Osteocyte (in vitro differentiated cells): Measurements from ENCODE around the gene BIVM. TPM values are rescaled to one million over a fixed set of nuclear protein-coding genes. Genes with fewer than 3 reads are reported as not detected.

Experiments
- DNase-seq: peaks from one replicate; pipeline ENCODE4 v3.0.0; 2021; ENCODE audit warnings: mixed read lengths; ENCODE audit not compliant: unreplicated experiment; ENCODE audit errors: extremely low spot score
- H3K27ac Mint-ChIP-seq: one replicate; pipeline ENCODE4 v1.8.0; 2021; ENCODE audit warnings: mild to moderate bottlenecking, mixed read lengths; ENCODE audit not compliant: unreplicated experiment
- H3K27me3 Mint-ChIP-seq: one replicate; pipeline ENCODE4 v1.8.0; 2021; ENCODE audit warnings: mixed read lengths; ENCODE audit not compliant: unreplicated experiment
- H3K36me3 Mint-ChIP-seq: one replicate; pipeline ENCODE4 v1.8.0; 2021; ENCODE audit warnings: mixed read lengths; ENCODE audit not compliant: unreplicated experiment
- H3K4me1 Mint-ChIP-seq: one replicate; pipeline ENCODE4 v1.8.0; 2021; ENCODE audit warnings: mixed read lengths; ENCODE audit not compliant: unreplicated experiment
- H3K4me3 Mint-ChIP-seq: one replicate; pipeline ENCODE4 v1.8.0; 2021; ENCODE audit warnings: mild to moderate bottlenecking, moderate library complexity, mixed read lengths; ENCODE audit not compliant: unreplicated experiment
- H3K9me3 Mint-ChIP-seq: one replicate; pipeline ENCODE4 v1.8.0; 2021; ENCODE audit warnings: mixed read lengths; ENCODE audit not compliant: unreplicated experiment
- total RNA-seq: library from RNA; stranded (reverse); gene quantifications from 2 replicates; pipeline ENCODE4 v1.2.1, GENCODE V29; 2021
- TF ChIP-seq, protein P1 (sequence below): fragments of 200-600 bp; sonication (generic); IDR thresholded peaks from 2 replicates; pipeline ENCODE4 v1.5.0; 2021; ENCODE audit warnings: antibody characterized with exemption, mild to moderate bottlenecking, moderate library complexity

The BIVM gene
- total RNA-seq, 1 donor from 2014 or later = 30.7 TPM

DNA sequence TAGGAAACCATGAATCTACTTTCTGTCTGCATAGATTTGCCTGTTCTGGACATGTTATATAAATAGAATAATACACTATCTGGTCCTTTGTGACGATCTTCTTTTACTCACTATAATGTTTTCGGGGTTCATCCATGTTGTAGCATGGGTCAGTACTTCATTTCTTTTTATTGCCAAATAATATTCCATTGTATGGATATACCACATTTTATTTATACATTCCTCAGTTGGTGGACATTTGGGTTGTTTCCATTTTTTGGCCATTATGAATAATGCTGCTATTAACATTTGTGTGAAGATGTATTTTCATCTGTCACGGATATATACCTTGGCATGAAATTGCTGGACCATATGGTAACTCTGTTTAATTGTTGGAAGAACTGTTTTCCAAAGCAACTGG is 6.8 kb downstream of the BIVM start:
- no peak overlapping the region for H3K4me3 Mint-ChIP-seq
- TF ChIP-seq, protein P1, sequence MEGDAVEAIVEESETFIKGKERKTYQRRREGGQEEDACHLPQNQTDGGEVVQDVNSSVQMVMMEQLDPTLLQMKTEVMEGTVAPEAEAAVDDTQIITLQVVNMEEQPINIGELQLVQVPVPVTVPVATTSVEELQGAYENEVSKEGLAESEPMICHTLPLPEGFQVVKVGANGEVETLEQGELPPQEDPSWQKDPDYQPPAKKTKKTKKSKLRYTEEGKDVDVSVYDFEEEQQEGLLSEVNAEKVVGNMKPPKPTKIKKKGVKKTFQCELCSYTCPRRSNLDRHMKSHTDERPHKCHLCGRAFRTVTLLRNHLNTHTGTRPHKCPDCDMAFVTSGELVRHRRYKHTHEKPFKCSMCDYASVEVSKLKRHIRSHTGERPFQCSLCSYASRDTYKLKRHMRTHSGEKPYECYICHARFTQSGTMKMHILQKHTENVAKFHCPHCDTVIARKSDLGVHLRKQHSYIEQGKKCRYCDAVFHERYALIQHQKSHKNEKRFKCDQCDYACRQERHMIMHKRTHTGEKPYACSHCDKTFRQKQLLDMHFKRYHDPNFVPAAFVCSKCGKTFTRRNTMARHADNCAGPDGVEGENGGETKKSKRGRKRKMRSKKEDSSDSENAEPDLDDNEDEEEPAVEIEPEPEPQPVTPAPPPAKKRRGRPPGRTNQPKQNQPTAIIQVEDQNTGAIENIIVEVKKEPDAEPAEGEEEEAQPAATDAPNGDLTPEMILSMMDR = no peak
- no peaks in the 10 kb centered on the region for H3K27me3 Mint-ChIP-seq
- H3K36me3 Mint-ChIP-seq = peaks cover 36% of the 10 kb centered on the region
- H3K27ac Mint-ChIP-seq = no peak overlapping the region
- H3K9me3 Mint-ChIP-seq = no peaks in the 10 kb centered on the region
- H3K4me1 Mint-ChIP-seq = peaks cover 21% of the 10 kb centered on the region
- DNase-seq = no peak

DNA sequence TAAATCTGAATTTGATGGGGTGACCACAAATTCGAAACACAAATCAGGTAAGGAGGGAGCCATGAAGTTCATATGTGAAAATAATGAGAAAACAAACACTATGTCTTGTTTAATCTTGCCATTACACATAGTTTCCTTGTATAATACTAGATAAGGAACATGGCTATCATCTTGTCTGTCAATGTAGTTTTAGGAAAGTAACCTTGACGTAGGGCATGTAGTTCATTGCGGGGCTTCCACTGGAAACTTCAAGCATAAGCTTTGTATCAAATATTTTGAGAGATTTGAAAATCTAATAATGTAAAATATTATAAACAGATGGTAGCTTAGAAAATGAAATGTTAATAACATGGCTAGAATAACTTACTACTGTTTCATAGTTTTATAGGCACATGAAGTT is 8.8 kb downstream of the BIVM start:
- Mint-ChIP-seq H3K4me1 (peaks cover 8% of the 10 kb centered on the region), H3K27ac (no peak overlapping the region), H3K4me3 (no peak overlapping the region), H3K36me3 (peaks cover 51% of the 10 kb centered on the region), H3K27me3 (no peaks in the 10 kb centered on the region), H3K9me3 (peaks cover 3% of the 10 kb centered on the region)
- TF ChIP-seq, protein P1 = no peak
- DNase-seq = no peak

DNA sequence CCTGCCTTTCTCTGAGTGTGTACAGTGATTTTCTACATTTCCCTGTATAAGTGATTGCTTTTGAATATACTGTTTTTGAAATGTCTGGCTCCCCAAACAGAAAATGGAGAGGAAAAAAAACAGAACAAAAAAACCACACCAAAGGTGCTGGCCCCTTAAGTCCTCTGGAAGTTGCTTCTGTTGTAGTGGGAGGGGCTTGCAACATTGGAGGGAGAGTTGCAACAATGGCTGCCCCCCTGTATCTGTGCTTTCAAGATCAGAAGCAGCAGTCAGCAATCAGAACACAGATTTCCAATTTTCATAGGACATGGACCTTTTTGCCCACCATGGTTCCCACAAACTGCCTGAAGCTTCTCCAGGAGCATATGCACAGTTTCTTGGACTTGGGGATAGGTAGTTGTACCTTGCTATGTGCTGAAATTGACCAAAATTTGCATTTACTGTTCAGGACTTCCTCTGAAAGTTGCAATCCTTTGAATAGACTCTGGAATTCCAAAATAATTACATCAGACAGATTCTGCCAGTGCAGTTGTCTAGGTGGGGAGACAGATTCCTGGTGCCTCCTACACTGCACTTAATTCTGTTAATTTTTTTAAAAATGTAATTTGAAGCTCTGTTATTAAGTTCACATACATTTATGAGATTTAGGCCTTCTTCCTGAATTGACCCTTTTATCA is 13.8 kb downstream of the BIVM start:
- DNase-seq = no peak
- H3K27me3 Mint-ChIP-seq = no peaks in the 10 kb centered on the region
- H3K4me3 Mint-ChIP-seq = no peak overlapping the region
- peaks cover 8% of the 10 kb centered on the region for H3K4me1 Mint-ChIP-seq
- H3K9me3 Mint-ChIP-seq = peaks cover 3% of the 10 kb centered on the region
- TF ChIP-seq, protein P1 = no peak
- no peak overlapping the region for H3K27ac Mint-ChIP-seq
- H3K36me3 Mint-ChIP-seq = peaks cover 45% of the 10 kb centered on the region

DNA sequence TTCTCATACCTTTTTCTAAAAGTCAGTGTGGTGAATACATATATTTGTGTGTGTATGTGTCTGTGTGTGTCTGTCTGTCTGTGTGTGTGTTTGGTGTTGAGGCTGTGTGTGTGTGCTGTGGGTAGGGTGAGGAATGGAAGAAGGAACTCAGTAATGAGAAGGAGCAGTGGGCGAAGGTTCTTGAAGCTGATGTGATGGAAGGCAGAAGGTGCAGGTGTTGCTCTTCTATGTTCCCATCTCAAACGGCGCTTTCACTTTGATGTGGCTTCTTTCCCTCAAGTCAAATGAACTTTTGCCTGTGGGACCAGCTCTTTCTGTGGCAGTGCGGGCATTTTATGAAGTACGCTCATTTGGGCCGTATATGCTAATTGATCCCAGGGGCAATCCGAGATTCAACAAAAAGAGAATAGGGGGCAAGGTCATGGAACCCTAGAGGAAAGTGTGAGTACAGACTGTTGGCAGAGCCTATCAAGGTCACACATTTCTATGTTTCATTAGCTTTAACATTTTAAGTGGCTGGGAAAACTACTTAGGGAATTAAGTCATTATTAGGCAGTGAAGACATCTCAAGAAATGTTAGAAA is 15.2 kb downstream of the BIVM start:
- Mint-ChIP-seq H3K27ac (no peak overlapping the region), H3K9me3 (peaks cover 3% of the 10 kb centered on the region), H3K36me3 (peaks cover 49% of the 10 kb centered on the region), H3K27me3 (no peaks in the 10 kb centered on the region), H3K4me1 (peaks cover 8% of the 10 kb centered on the region), H3K4me3 (no peak overlapping the region)
- TF ChIP-seq, protein P1 = no peak
- DNase-seq = no peak

DNA sequence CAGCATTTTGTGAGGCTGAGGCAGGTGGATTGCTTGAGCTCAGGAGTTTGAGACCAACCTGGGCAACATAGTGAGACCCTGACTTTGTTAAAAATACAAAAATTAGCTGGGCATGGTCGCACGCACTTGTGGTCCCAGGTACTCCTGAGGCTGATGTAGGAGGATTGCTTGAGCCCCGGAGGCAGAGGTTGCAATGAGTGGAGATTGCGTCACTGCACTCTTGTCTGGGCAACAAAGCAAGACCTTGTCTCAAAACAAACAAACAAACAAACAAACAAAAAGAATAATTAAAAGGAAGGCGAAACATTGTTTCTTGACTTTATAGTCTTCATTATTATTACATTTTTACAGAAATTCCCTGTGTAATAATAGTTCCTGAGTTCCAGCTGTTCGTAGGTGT is 15.9 kb downstream of the BIVM start:
- Mint-ChIP-seq H3K4me3 (no peak overlapping the region), H3K36me3 (peaks cover 50% of the 10 kb centered on the region), H3K27ac (peak overlapping the region; percentile 62), H3K27me3 (no peaks in the 10 kb centered on the region), H3K9me3 (peaks cover 3% of the 10 kb centered on the region), H3K4me1 (peaks cover 8% of the 10 kb centered on the region)
- TF ChIP-seq, protein P1 = no peak
- DNase-seq = no peak
